K562 (cell line): ENCODE measurements around the gene ZFP36. TPM values are rescaled to one million over a fixed set of nuclear protein-coding genes. Genes with fewer than 3 reads are reported as not detected.

Experiments used
- BCL6 ChIP-seq: fragments of 250-450 bp; sonication (Bioruptor Pico); IDR thresholded peaks from 2 replicates; pipeline ENCODE4 v1.4.0; 2020
- DLX4 ChIP-seq: fragments of 250-450 bp; sonication (Bioruptor Pico); IDR thresholded peaks from 2 replicates; pipeline ENCODE4 v1.6.1; 2021; ENCODE audit warnings: mild to moderate bottlenecking
- GTF2A2 ChIP-seq: IDR thresholded peaks from 2 replicates; pipeline ENCODE4 v1.6.1; 2016; ENCODE audit warnings: mild to moderate bottlenecking, missing genetic modification characterization, missing compliant biosample characterization
- JUN ChIP-seq, 2 experiments: sonication (generic) in 1 of 2; formaldehyde crosslinking in 1 of 2; IDR thresholded peaks; 2 replicates each; pipeline versions ENCODE4 v1.6.1 to v1.8.0; 2012 to 2022; ENCODE audit warnings: borderline replicate concordance in 2 of 2, mild to moderate bottlenecking in 2 of 2, improper control_type of control experiment in 1 of 2, low read depth in 1 of 2, low read length in 1 of 2, missing genetic modification reagents in 1 of 2
- RBM17 ChIP-seq: fragments of 200-400 bp; formaldehyde crosslinking; IDR thresholded peaks from 2 replicates; pipeline ENCODE4 v1.6.1; 2017; ENCODE audit warnings: low read depth, mild to moderate bottlenecking, low read length, borderline replicate concordance
- RFX1 ChIP-seq: fragments of 450-650 bp; IDR thresholded peaks from 2 replicates; pipeline ENCODE4 v1.6.1; 2016; ENCODE audit warnings: mild to moderate bottlenecking, moderate library complexity
- SIN3B ChIP-seq: fragments of 450-650 bp; IDR thresholded peaks from 2 replicates; pipeline ENCODE4 v1.6.1; 2017; ENCODE audit warnings: low read depth, mild to moderate bottlenecking, moderate library complexity
- STAT5B ChIP-seq: fragments of 250-450 bp; sonication (Bioruptor Pico); IDR thresholded peaks from 2 replicates; pipeline ENCODE4 v1.8.0; 2021; ENCODE audit warnings: mild to moderate bottlenecking, inconsistent platforms
- SUPT5H ChIP-seq: fragments of 450-650 bp; IDR thresholded peaks from 2 replicates; pipeline ENCODE4 v1.6.1; 2016
- TAF7 ChIP-seq: fragments of 450-650 bp; IDR thresholded peaks from 2 replicates; pipeline ENCODE4 v1.6.1; 2016; ENCODE audit warnings: missing genetic modification characterization, missing compliant biosample characterization
- TCF7 ChIP-seq: sonication (generic); IDR thresholded peaks from 2 replicates; pipeline ENCODE4 v1.6.1; 2016; ENCODE audit warnings: antibody characterized with exemption, borderline replicate concordance
- TEAD4 ChIP-seq, 2 experiments: sonication (generic) in 1 of 2; formaldehyde crosslinking in 1 of 2; IDR thresholded peaks; 2 replicates each; pipeline versions ENCODE4 v1.6.1 to v1.8.0; 2012 to 2022; ENCODE audit warnings: borderline replicate concordance in 1 of 2, inconsistent platforms in 1 of 2, low read length in 1 of 2, mild to moderate bottlenecking in 1 of 2, missing genetic modification reagents in 1 of 2
- ZKSCAN3 ChIP-seq: fragments of 250-450 bp; sonication (Bioruptor Pico); IDR thresholded peaks from 2 replicates; pipeline ENCODE4 v1.4.0; 2020
- ZKSCAN8 ChIP-seq: fragments of 200-800 bp; sonication (Bioruptor generic); IDR thresholded peaks from 2 replicates; pipeline ENCODE4 v1.6.1; 2016; ENCODE audit warnings: missing genetic modification characterization, missing compliant biosample characterization
- ZNF217 ChIP-seq: sonication (generic); formaldehyde crosslinking; IDR thresholded peaks from 2 replicates; pipeline ENCODE4 v1.8.0; 2022; ENCODE audit warnings: mild to moderate bottlenecking, missing genetic modification reagents
- ZNF408 ChIP-seq: fragments of 250-450 bp; sonication (Bioruptor Pico); IDR thresholded peaks from 2 replicates; pipeline ENCODE4 v1.4.0; 2020; ENCODE audit warnings: low read depth, mild to moderate bottlenecking, moderate library complexity
- ZNF707 ChIP-seq: fragments of 250-450 bp; sonication (Bioruptor Pico); conservative IDR thresholded peaks from 2 replicates; pipeline ENCODE4 v1.8.0; 2022; ENCODE audit warnings: inconsistent platforms, mild to moderate bottlenecking, moderate library complexity
- polyA plus RNA-seq, 8 experiments: library from polyadenylated mRNA; depleted of rRNA in 4 of 8; stranded (reverse) in 5 of 8; unstranded in 3 of 8; fragments of >200 nt; fragmentation: Nextera tagmentation in 2 of 8; fragmentation: Illumina TruSeq in 1 of 8; extraction: Ambion mirVana in 2 of 8; extraction: Trizol in 1 of 8; gene quantifications; 2 replicates each; pipeline versions ENCODE4 v1.2.1 to v1.2.3, GENCODE V29; 2011 to 2014; ENCODE audit warnings: inconsistent platforms in 1 of 8, missing spikeins in 1 of 8
- total RNA-seq, 7 experiments: library from RNA; depleted of rRNA in 6 of 7; stranded (reverse); fragments of >200 nt in 6 of 7; fragmentation: Illumina TruSeq in 2 of 7; extraction: Trizol in 2 of 7; gene quantifications; 2 replicates each; pipeline versions ENCODE4 v1.2.1 to v1.2.3, GENCODE V29; 2011 to 2021; ENCODE audit warnings: low replicate concordance in 1 of 7
- TF ChIP-seq, protein P1 (sequence below): fragments of 450-650 bp; formaldehyde crosslinking; IDR thresholded peaks from 2 replicates; pipeline ENCODE4 v1.4.0; 2020; ENCODE audit warnings: mild to moderate bottlenecking
- TF ChIP-seq, protein P2 (sequence below): fragments of 250-450 bp; sonication (Bioruptor Pico); IDR thresholded peaks from 2 replicates; pipeline ENCODE4 v1.4.0; 2020; ENCODE audit warnings: mild to moderate bottlenecking, moderate library complexity
- TF ChIP-seq, protein P3 (sequence below): sonication (generic); formaldehyde crosslinking; IDR thresholded peaks from 2 replicates; pipeline ENCODE4 v1.8.1; 2022; ENCODE audit warnings: missing genetic modification reagents

The ZFP36 gene
- total and polyA plus RNA-seq, 9 of the 15 experiments (the other 6 are each of a cell fraction or from before 2014, with no cell fraction given): 1.0 to 20.1 (median 3.5) TPM

DNA sequence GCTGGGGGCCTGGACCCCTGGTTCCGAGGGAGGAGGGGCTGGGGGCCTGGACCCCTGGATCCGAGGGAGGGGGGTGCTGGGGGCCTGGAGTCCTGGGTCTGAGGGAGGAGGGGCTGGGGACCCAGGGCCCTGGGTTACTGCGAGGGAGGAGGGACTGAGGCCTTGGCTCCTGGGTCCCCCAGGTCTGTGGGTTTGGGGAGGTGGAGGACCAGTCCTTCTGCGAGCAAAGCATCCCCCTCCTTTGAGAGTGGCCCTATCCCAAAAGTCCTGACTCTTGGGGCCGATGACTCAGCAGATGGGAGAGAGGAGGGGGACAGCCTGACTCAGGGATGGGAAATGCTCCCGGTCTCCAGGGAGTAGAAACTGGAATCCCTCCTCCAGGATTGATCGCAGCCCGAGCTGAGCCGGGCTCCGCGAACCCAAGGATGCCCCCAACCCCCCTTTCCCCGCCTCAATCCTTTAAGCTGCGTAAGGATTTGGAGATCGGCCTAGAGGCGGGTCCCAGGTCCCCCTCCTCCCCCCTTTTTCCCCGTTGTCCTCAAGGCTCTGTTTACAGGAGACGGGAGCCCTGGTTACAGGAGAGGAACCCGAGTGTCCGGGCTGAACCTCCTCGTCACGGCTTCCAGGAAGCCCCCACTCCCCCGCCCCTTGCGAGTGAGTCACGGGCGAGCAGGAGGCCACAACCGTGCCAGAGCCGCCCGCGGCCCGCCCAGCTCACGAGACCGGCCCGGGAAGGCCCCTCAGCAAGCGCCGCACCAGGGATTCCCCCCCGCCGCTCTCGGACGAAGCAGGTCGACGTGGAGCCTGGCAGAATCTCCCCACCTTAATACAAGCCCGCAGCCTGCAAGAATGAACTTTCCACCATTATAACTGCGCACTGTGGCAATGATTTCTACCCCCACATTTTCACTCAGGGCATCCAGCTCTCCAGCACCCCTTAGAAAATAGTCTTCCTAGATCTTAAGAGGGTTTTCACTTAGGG lies 3.0 kb upstream of the ZFP36 start (continued):
- TF ChIP-seq, protein P1, sequence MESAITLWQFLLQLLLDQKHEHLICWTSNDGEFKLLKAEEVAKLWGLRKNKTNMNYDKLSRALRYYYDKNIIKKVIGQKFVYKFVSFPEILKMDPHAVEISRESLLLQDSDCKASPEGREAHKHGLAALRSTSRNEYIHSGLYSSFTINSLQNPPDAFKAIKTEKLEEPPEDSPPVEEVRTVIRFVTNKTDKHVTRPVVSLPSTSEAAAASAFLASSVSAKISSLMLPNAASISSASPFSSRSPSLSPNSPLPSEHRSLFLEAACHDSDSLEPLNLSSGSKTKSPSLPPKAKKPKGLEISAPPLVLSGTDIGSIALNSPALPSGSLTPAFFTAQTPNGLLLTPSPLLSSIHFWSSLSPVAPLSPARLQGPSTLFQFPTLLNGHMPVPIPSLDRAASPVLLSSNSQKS (CRISPR knock-in tag): no peak
- peak; percentile 83 for TF ChIP-seq JUN (IDR thresholded peaks at IDR 0.05; ENCODE audit: borderline replicate concordance, low read depth, low read length)
- no peak for TF ChIP-seq JUN (CRISPR knock-in tag; IDR thresholded peaks at IDR 0.05; ENCODE audit: borderline replicate concordance)
- no peak for TF ChIP-seq SIN3B
- no peak for TF ChIP-seq TEAD4 (IDR thresholded peaks at IDR 0.05; ENCODE audit: low read length)
- TF ChIP-seq TEAD4 (CRISPR knock-in tag; IDR thresholded peaks at IDR 0.05; ENCODE audit: borderline replicate concordance): no peak
- TF ChIP-seq STAT5B (CRISPR knock-in tag): no peak
- TF ChIP-seq ZKSCAN8 (CRISPR knock-in tag): no peak
- no peak for TF ChIP-seq TCF7
- TF ChIP-seq RFX1: peak; percentile 80; the same call in 1 of the 2 replicates
- TF ChIP-seq, protein P2, sequence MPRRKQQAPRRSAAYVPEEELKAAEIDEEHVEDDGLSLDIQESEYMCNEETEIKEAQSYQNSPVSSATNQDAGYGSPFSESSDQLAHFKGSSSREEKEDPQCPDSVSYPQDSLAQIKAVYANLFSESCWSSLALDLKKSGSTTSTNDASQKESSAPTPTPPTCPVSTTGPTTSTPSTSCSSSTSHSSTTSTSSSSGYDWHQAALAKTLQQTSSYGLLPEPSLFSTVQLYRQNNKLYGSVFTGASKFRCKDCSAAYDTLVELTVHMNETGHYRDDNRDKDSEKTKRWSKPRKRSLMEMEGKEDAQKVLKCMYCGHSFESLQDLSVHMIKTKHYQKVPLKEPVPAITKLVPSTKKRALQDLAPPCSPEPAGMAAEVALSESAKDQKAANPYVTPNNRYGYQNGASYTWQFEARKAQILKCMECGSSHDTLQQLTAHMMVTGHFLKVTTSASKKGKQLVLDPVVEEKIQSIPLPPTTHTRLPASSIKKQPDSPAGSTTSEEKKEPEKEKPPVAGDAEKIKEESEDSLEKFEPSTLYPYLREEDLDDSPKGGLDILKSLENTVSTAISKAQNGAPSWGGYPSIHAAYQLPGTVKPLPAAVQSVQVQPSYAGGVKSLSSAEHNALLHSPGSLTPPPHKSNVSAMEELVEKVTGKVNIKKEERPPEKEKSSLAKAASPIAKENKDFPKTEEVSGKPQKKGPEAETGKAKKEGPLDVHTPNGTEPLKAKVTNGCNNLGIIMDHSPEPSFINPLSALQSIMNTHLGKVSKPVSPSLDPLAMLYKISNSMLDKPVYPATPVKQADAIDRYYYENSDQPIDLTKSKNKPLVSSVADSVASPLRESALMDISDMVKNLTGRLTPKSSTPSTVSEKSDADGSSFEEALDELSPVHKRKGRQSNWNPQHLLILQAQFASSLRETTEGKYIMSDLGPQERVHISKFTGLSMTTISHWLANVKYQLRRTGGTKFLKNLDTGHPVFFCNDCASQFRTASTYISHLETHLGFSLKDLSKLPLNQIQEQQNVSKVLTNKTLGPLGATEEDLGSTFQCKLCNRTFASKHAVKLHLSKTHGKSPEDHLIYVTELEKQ: no peak
- no peak for TF ChIP-seq DLX4 (CRISPR knock-in tag)
- TF ChIP-seq ZNF707: no peak
- no peak for TF ChIP-seq ZKSCAN3 (CRISPR knock-in tag)
- TF ChIP-seq TAF7: no peak
- no peak for TF ChIP-seq ZNF408
- no peak for TF ChIP-seq ZNF217 (CRISPR knock-in tag)
- no peak for TF ChIP-seq SUPT5H
- TF ChIP-seq, protein P3, sequence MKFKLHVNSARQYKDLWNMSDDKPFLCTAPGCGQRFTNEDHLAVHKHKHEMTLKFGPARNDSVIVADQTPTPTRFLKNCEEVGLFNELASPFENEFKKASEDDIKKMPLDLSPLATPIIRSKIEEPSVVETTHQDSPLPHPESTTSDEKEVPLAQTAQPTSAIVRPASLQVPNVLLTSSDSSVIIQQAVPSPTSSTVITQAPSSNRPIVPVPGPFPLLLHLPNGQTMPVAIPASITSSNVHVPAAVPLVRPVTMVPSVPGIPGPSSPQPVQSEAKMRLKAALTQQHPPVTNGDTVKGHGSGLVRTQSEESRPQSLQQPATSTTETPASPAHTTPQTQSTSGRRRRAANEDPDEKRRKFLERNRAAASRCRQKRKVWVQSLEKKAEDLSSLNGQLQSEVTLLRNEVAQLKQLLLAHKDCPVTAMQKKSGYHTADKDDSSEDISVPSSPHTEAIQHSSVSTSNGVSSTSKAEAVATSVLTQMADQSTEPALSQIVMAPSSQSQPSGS (CRISPR knock-in tag): no peak
- no peak for TF ChIP-seq BCL6 (CRISPR knock-in tag)
- TF ChIP-seq GTF2A2 (tag): no peak
- TF ChIP-seq RBM17: no peak
